KBM-7 (cell line): Measurements from ENCODE around the gene HHEX.

ENCODE experiments used
- DNase-seq: peaks from one replicate; pipeline ENCODE4 v3.0.0-alpha.2; 2015
- in situ Hi-C: fragments of 300-500 bp; cut with MboI; formaldehyde crosslinking; loops from 2 replicates; pipeline ENCODE4 v1.14.3; 2020; ENCODE audit warnings: low sequenced_read_pairs, low pct_unique_long_range_greater_than_20kb, mixed read lengths

HHEX gene

DNA sequence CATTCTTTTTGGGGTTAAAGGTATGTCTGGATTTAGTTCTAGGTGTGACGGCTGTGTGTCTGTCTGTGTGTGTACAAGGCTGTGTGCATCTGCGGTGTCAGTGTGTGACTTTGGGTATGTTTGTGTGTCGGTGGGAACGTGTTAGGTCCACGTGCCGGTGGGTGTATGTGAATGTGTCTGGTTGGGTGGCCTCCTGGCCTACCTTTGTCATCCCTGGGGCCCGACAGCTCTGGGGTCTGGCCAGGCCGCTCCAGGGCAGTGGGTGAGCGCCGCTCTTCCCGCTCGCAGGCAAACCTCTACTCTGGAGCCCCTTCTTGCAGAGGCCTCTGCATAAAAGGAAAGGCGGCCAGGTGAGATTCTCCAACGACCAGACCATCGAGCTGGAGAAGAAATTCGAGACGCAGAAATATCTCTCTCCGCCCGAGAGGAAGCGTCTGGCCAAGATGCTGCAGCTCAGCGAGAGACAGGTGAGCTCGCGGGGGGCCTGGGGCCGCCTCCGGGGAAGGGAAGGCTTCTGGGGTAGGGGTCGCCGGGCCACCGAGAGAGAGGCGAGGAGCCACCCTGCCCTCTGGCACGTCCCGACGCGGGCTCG lies 2.4 kb downstream of the HHEX start:
- in situ Hi-C loops = no loop called here
- DNase-seq = no peak

- DNase-seq = no peak
- in situ Hi-C loops = no loop called here
Observed at GRCh38 chr10:92692697-92693533, 3.2 kb downstream of the HHEX start.

DNA sequence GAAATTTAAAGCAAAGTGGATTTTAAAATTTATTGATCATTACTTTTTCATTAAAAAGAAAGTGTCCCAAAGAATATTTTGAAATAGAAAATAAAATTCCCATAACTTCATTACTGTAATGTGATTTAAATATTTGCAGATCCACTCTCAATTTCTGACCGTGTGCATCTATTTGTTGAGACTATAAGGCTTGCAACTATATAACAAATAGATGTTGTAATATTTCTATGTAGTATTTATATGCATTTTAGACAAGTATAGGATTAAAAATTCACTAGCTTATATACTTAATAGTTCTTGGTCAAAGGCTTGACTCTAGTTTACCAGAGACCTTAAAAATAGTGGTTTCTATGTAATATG lies 3.8 kb downstream of the HHEX start:
- in situ Hi-C loops = no loop called here
- no peak for DNase-seq

- in situ Hi-C loops = no loop called here
- no peak for DNase-seq
Observed at GRCh38 chr10:92695679-92696605, 6.2 kb downstream of the HHEX start.

- in situ Hi-C loops = no loop called here
- DNase-seq = no peak
Observed at GRCh38 chr10:92696606-92697383, 7.0 kb downstream of the HHEX start.

- in situ Hi-C loops = no loop called here
- DNase-seq = peak; percentile 75
Observed at GRCh38 chr10:92697663-92698511, 8.1 kb downstream of the HHEX start.

DNA sequence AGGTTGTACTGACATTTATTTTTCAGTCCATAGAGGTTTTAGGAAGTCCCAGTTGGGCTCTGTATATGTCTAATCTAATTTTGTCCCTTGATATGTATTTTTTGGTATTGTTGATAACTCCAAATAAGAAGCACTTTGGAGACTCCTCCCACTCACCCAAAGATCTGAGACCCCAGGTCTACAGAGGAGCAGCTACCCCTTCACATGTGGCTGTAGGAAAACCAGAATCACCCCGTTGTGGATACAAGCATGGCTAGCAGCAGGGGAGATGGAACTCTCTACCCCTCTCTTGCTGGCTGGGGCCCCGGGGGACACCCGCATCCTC lies 9.4 kb downstream of the HHEX start:
- in situ Hi-C loops = no loop called here
- no peak for DNase-seq

DNA sequence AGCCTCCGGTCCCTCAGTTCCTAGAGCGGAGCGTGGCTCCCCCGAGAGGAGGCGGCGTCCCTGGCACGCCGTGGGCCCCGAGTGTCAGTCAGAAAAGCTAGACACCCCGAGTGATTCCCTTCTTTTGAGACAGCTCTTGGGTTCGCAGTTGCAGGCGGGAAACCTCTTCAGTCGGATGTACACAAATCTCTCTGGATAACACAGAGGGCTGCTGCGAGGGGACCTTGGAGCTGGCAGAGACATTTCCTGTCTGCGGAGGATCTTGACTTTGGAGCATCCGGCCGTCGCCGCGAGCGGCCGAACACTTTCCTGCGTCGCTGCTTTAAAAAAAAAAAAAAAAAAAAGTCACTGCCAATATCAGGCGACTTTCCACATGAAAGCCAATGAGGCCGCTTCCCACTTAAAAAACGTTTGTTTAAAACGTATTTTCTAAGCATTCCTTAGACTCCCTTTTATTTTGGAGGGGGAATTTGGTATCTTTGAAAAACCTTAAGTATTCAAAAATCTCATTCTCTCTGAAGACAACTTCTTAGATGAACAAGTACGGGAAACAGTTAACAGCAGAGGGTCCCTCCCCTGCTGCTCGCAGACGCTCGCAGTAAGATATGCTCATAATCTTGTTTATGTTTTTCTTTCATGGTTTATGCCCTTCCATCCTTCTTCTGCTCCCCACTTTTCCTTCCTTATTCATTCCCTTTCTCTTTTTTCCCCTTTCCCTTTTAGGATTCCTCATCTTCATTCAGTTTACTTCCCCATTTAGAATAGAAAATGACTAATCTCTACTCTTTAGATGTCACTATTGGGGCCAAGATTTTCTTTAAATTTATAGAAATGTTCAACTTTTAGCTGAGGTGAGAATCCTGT lies 10.0 kb downstream of the HHEX start:
- in situ Hi-C loops = no loop called here
- DNase-seq = peak; percentile 92

DNA sequence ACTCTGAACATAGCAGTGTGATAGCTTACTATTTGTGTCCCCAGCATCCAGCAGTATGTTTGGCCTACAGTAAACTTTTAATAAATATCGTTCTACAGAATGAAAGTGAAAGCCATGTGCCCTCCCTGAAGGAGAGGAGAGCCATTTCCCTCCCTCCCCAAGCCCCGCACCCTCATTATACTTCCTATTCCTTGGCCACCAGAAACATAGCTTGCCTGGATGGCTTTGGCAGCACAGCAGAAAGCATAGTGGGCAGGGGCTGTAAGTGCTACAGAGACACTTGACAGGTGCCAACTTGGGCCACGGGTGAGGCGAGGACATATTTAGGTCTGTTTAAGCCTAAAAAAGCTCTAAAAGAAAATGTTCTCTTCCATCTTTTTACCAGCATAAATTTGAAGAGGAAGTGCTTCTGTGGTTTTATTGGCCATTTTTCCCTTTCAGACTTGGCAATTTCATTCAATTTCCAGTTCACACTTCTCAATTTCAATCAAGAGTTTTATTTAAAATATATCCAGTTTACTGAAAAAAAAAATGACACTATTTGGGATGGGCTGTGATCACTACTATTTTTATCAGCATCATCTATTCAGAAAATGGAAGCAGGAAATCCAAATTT lies 12.7 kb downstream of the HHEX start:
- no peak for DNase-seq
- in situ Hi-C loops = no loop called here

DNA sequence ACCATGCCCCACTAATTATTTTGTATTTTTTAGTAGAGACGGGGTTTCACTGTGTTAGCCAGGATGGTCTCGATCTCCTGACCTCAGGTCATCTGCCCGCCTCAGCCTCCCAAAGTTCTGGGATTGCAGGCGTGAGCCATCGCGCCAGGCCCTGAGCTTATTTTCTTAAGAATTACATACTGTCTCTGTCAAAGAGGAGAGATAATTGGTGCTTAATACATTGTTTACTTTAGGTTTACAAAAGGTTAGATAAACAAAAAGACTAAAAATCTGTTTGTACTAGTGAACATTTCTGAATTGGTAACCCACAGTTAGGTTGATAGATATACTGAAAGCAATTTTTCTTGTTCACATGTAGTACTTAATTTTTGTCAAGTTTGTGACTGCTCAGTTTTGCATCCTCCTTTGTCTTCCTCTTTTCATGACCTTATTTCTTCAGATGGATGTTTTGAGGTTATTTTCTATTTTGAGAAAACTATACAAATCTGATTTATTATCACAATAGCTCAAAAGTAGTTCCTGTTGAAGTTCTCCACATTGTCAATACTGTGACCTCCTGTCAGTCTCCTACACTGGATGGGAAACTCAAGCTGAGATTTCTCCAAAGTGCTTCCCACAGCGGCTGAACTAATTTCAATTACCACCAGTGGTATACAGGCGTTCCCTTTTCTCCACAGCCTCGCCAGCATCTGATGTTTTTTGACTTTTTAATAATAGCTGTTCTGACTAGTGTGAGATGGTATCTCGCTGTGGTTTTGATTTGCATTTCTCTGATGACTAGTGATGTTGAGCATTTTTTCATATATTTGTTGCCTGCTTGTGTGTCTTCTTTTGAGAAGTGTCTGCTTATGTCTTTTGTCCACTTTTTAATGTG lies 22.5 kb downstream of the HHEX start:
- in situ Hi-C loops = no loop called here

GRCh38 chr10:92714152-92714845 lies 24.5 kb downstream of the HHEX start:
- DNase-seq = no peak
- in situ Hi-C loops = no loop called here

More for the DNA sequence above, 22.5 kb downstream of the HHEX start:
- DNase-seq = peak; percentile 56

DNA sequence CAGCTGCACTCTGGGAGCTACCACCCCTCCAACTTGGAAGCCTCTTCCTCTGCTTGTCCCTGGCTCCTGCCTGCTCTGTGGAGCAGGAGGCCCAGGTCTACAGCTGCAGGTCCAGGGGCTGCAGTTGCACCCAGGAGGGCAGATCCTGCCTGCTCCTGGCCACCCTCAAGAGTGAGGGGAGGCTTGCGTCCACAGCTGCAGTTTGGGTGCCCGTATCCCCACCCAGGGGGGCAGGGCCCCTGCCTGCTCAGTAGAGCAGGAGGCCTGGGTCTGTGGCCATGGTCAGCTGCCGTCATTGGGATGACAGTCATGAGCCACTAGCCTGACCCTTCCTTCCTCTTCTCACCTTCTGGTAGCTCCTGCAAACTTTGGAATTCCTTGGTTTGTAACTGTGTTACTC lies 25.1 kb downstream of the HHEX start:
- in situ Hi-C loops = no loop called here
- DNase-seq = no peak

GRCh38 chr10:92719991-92720830 lies 30.5 kb downstream of the HHEX start:
- no peak for DNase-seq
- in situ Hi-C loops = no loop called here

DNA sequence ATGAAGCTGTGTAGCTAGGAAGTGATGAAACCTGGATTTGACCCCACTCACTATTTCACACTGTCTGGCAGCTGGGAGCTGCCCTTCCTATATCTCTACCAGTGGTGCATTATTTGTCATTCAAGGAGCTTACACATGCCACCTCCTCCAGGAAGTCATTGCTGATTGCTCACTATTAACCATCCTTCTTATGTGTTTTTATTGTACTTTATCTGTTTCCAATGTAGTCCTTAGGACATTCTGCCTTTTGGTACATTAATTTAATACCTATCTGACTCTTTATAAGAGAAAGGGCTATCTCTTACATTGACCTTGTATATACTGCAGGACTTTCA lies 31.0 kb downstream of the HHEX start:
- in situ Hi-C loops = no loop called here
- DNase-seq = no peak

- no peak for DNase-seq
- in situ Hi-C loops = no loop called here
Observed at GRCh38 chr10:92722349-92722748, 32.6 kb downstream of the HHEX start.
